ENCODE data around the gene UNC45B. TPM values are rescaled to one million over a fixed set of nuclear protein-coding genes. Genes with fewer than 3 reads are reported as not detected.
"Not testable (repeated sequence)": the region's sequence is repeated elsewhere in the genome, so short reads cannot be mapped to it uniquely, and the experiment has no call there.

UNC45B gene
- total and polyA plus RNA-seq, 7 experiments from 2014 or later, result 0.10 to 0.62 (median 0.22) TPM

DNA sequence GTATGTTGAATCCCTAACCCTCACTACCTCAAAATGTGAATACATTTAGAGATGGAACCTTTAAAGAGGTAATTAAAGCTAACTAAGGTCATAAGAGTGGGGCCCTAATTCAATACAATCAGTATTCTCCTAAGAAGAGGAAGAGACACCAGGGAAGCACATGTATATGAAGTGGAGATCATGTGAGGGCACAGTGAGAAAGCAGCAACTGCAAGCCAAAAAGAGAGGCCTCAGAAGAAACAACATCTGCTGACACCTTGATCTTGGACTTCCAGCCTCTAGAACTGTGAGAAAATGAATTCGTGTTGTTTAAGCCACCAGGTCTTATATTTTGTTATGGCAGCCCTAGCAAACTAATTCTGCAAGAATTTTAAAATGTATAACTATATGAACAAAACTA, 82.0 kb downstream of the UNC45B start:
- Mint-ChIP-seq H3K27me3 (no peaks in the 10 kb centered on the region), H3K4me1 (peaks cover 16 to 93% (median 81%) of the 10 kb centered on the region in 7 donors), H3K4me3 (peak overlapping the region in 1 of 10 donors; percentile 31), H3K9me3 (peaks cover 0 to 12% (median 3%) of the 10 kb centered on the region in 11 donors), H3K36me3 (peaks cover 0 to 48% (median 39%) of the 10 kb centered on the region in 5 donors), H3K27ac (peak overlapping the region in 5 of 9 donors; percentile 43 to 100 (median 80))
- no peaks in the 10 kb centered on the region for H3K9me3 ChIP-seq (ENCODE audit: control insufficient read depth in 2 of 3, low read length in 3 of 3)
- ChIA-PET CTCF (no interaction called here), POLR2A (interaction anchor here (1.0 to 13.4 kb wide), 4 partner anchors 11 to 27 kb away, joined by 3 to 314 read pairs (median 27); partner anchors contain the start of gene SLFN5)
- peaks cover 0 to 30% of the 10 kb centered on the region in 2 donors for H3K4me1 ChIP-seq (ENCODE audit: control insufficient read depth in 2 of 2, insufficient read depth in 2 of 2, low read length in 2 of 2)
- no peak for DNase-seq
- peaks cover 0 to 5% (median 0%) of the 10 kb centered on the region in 3 experiments for H3K36me3 ChIP-seq (ENCODE audit: control insufficient read depth in 2 of 3, insufficient read depth in 3 of 3, low read length in 3 of 3)
- H3K27ac ChIP-seq (ENCODE audit: low read depth, low read length), result no peak overlapping the region
- no peak for ATAC-seq
- intact Hi-C loops (cut with micrococcal nuclease), result no loop called here
- H3K27me3 ChIP-seq (ENCODE audit: control insufficient read depth in 2 of 2, insufficient read depth in 2 of 2, low read length in 2 of 2), result no peaks in the 10 kb centered on the region
- H3K4me3 ChIP-seq (ENCODE audit: low read length), result no peak overlapping the region

DNA sequence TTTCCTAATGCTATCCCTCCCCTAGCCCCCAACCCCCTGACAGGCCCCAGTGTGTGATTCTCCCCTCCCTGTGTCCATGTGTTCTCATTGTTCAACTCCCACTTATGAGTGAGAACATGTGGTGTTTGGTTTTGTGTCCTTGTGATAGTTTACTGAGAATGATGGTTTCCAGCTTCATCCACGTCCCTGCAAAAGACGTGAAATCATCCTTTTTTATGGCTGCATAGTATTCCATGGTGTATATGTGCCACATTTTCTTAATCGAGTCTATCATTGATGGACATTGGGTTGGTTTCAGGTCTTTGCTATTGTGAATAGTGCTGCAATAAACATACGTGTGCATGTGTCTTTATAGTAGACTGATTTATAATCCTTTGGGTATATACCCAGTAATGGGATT, 86.7 kb downstream of the UNC45B start:
- POLR2A ChIA-PET, result interaction anchor here (1.0 to 12.5 kb wide), 3 partner anchors 15 to 35 kb away, joined by 3 to 459 read pairs (median 43); no protein-coding TSS in a partner anchor
- H3K27me3 Mint-ChIP-seq; H3K27ac ChIP-seq (ENCODE audit: low read depth, low read length); H3K4me3 ChIP-seq (ENCODE audit: low read length); ATAC-seq; H3K9me3 ChIP-seq (ENCODE audit: control insufficient read depth in 2 of 3, low read length in 3 of 3); CTCF ChIA-PET; H3K27me3 ChIP-seq (ENCODE audit: control insufficient read depth in 2 of 2, insufficient read depth in 2 of 2, low read length in 2 of 2); DNase-seq; H3K36me3 ChIP-seq (ENCODE audit: control insufficient read depth in 2 of 3, insufficient read depth in 3 of 3, low read length in 3 of 3); intact Hi-C loops (cut with micrococcal nuclease): not testable (repeated sequence)
- peak overlapping the region in 3 of 10 donors; percentile 39 to 100 (median 71) for H3K4me3 Mint-ChIP-seq
- peaks cover 0 to 72% (median 25%) of the 10 kb centered on the region in 5 donors for H3K36me3 Mint-ChIP-seq
- H3K27ac Mint-ChIP-seq, result peak overlapping the region in 8 of 9 donors; percentile 94 to 100 (median 98)
- peaks cover 0 to 20% (median 3%) of the 10 kb centered on the region in 11 donors for H3K9me3 Mint-ChIP-seq
- peaks cover 45 to 99% (median 94%) of the 10 kb centered on the region in 7 donors for H3K4me1 Mint-ChIP-seq
- peaks cover 14 to 71% of the 10 kb centered on the region in 2 donors for H3K4me1 ChIP-seq (ENCODE audit: control insufficient read depth in 2 of 2, insufficient read depth in 2 of 2, low read length in 2 of 2)

DNA sequence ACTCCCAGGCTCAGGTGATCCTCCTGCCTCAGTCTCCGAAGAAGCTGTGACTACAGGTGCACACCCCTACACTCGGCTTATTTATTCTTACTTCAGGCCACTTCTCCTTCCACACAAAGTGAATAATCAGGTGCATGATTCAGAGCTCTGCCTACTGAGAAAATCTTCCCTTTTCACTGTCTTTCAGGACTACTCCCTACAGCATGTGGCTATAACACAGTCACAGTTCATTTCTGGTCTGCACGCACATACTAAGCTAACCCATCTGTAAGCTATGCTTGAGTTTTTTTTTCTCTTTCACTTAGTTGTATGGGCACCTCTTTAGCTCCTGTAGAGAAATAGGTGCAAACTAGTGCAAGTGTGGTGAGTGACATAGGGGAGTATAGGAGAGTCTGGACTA, 87.7 kb downstream of the UNC45B start:
- intact Hi-C loops (cut with micrococcal nuclease), result no loop called here
- Histone ChIP-seq H3K36me3 (ENCODE audit: control insufficient read depth in 2 of 3, insufficient read depth in 3 of 3, low read length in 3 of 3) (peaks cover 0 to under 1% (median 0%) of the 10 kb centered on the region in 3 experiments), H3K27ac (ENCODE audit: low read depth, low read length) (peak overlapping the region; percentile 85), H3K27me3 (ENCODE audit: control insufficient read depth in 2 of 2, insufficient read depth in 2 of 2, low read length in 2 of 2) (no peaks in the 10 kb centered on the region), H3K4me3 (ENCODE audit: low read length) (peak overlapping the region; percentile 2), H3K9me3 (ENCODE audit: control insufficient read depth in 2 of 3, low read length in 3 of 3) (no peaks in the 10 kb centered on the region), H3K4me1 (ENCODE audit: control insufficient read depth in 2 of 2, insufficient read depth in 2 of 2, low read length in 2 of 2) (peaks cover 22 to 72% of the 10 kb centered on the region in 2 donors)
- DNase-seq, result no peak
- ATAC-seq, result no peak
- ChIA-PET POLR2A (interaction anchor here (0.8 to 12.5 kb wide), 8 partner anchors 12 to 302 kb away, joined by 3 to 459 read pairs (median 6); partner anchors contain the start of gene SLFN12L), CTCF (interaction anchor here (0.7 to 1.4 kb wide), 2 partner anchors 12 to 25 kb away, joined by 3 to 6 read pairs; no protein-coding TSS in a partner anchor)
- Mint-ChIP-seq H3K27me3 (no peaks in the 10 kb centered on the region), H3K36me3 (peaks cover 0 to 69% (median 20%) of the 10 kb centered on the region in 5 donors), H3K4me3 (peak overlapping the region in 9 of 10 donors; percentile 60 to 100 (median 75)), H3K27ac (peak overlapping the region in 8 of 9 donors; percentile 94 to 100 (median 98)), H3K4me1 (peaks cover 41 to 97% (median 85%) of the 10 kb centered on the region in 7 donors), H3K9me3 (peaks cover 0 to 17% (median 0%) of the 10 kb centered on the region in 11 donors)

- peak overlapping the region; percentile 85 for H3K27ac ChIP-seq (ENCODE audit: low read depth, low read length)
- H3K27me3 ChIP-seq (ENCODE audit: control insufficient read depth in 2 of 2, insufficient read depth in 2 of 2, low read length in 2 of 2), result no peaks in the 10 kb centered on the region
- peak overlapping the region in 8 of 9 donors; percentile 94 to 100 (median 98) for H3K27ac Mint-ChIP-seq
- H3K4me3 Mint-ChIP-seq, result peak overlapping the region in 8 of 10 donors; percentile 60 to 100 (median 88)
- CTCF ChIA-PET, result interaction anchor here (0.7 to 1.4 kb wide), 2 partner anchors 13 to 25 kb away, joined by 3 to 6 read pairs; no protein-coding TSS in a partner anchor
- H3K36me3 Mint-ChIP-seq, result peaks cover 0 to 63% (median 16%) of the 10 kb centered on the region in 5 donors
- no peaks in the 10 kb centered on the region for H3K36me3 ChIP-seq (ENCODE audit: control insufficient read depth in 2 of 3, insufficient read depth in 3 of 3, low read length in 3 of 3)
- POLR2A ChIA-PET, result interaction anchor here (1.0 to 12.5 kb wide), 6 partner anchors 11 to 301 kb away, joined by 3 to 459 read pairs (median 128); partner anchors contain the start of gene SLFN12L
- DNase-seq (peak in 1 of 9 donors; percentile 27), ATAC-seq (peak; percentile 53)
- no peaks in the 10 kb centered on the region for H3K27me3 Mint-ChIP-seq
- peaks cover 0 to 11% (median 0%) of the 10 kb centered on the region in 11 donors for H3K9me3 Mint-ChIP-seq
- peaks cover 40 to 91% (median 78%) of the 10 kb centered on the region in 7 donors for H3K4me1 Mint-ChIP-seq
- intact Hi-C loops (cut with micrococcal nuclease), result no loop called here
- H3K4me3 ChIP-seq (ENCODE audit: low read length), result peak overlapping the region; percentile 2
- H3K4me1 ChIP-seq (ENCODE audit: control insufficient read depth in 2 of 2, insufficient read depth in 2 of 2, low read length in 2 of 2), result peaks cover 24 to 72% of the 10 kb centered on the region in 2 donors
- H3K9me3 ChIP-seq (ENCODE audit: control insufficient read depth in 2 of 3, low read length in 3 of 3), result no peaks in the 10 kb centered on the region
Measured at GRCh38 chr17:35235917-35236316, 88.3 kb downstream of the UNC45B start.

- CTCF ChIA-PET, result interaction anchor here (0.8 to 1.8 kb wide), 4 partner anchors 9 to 302 kb away, joined by 3 to 10 read pairs (median 3); no protein-coding TSS in a partner anchor
- Mint-ChIP-seq H3K9me3 (peaks cover 0 to 10% (median 0%) of the 10 kb centered on the region in 11 donors), H3K36me3 (peaks cover 3 to 64% (median 14%) of the 10 kb centered on the region in 5 donors), H3K27ac (peak overlapping the region in 8 of 9 donors; percentile 94 to 100 (median 98)), H3K4me1 (peaks cover 40 to 81% (median 69%) of the 10 kb centered on the region in 7 donors), H3K4me3 (peak overlapping the region in 8 of 10 donors; percentile 91 to 100 (median 100)), H3K27me3 (no peaks in the 10 kb centered on the region)
- DNase-seq (no peak), ATAC-seq (no peak)
- Histone ChIP-seq H3K27ac (ENCODE audit: low read depth, low read length) (peak overlapping the region; percentile 85), H3K4me1 (ENCODE audit: control insufficient read depth in 2 of 2, insufficient read depth in 2 of 2, low read length in 2 of 2) (peaks cover 32 to 69% of the 10 kb centered on the region in 2 donors), H3K36me3 (ENCODE audit: control insufficient read depth in 2 of 3, insufficient read depth in 3 of 3, low read length in 3 of 3) (peaks cover 0 to 5% (median 0%) of the 10 kb centered on the region in 3 experiments), H3K27me3 (ENCODE audit: control insufficient read depth in 2 of 2, insufficient read depth in 2 of 2, low read length in 2 of 2) (no peaks in the 10 kb centered on the region), H3K9me3 (ENCODE audit: control insufficient read depth in 2 of 3, low read length in 3 of 3) (no peaks in the 10 kb centered on the region), H3K4me3 (ENCODE audit: low read length) (no peak overlapping the region)
- POLR2A ChIA-PET, result interaction anchor here (0.6 to 12.5 kb wide), 13 partner anchors 14 to 300 kb away, joined by 3 to 459 read pairs (median 5); partner anchors contain the start of gene SLFN12L
- intact Hi-C loops (cut with micrococcal nuclease), result no loop called here
Measured at GRCh38 chr17:35236821-35237220, 89.2 kb downstream of the UNC45B start.

GRCh38 chr17:35238821-35239220, 91.2 kb downstream of the UNC45B start:
- ChIA-PET CTCF (interaction anchor here (0.6 to 6.9 kb wide), 6 partner anchors 17 to 295 kb away, joined by 3 to 52 read pairs (median 4); no protein-coding TSS in a partner anchor), POLR2A (interaction anchor here (0.5 to 12.5 kb wide), 16 partner anchors 9 to 298 kb away, joined by 3 to 459 read pairs (median 4); partner anchors contain the start of genes NLE1, SLFN11 and SLFN12L)
- Histone ChIP-seq H3K36me3 (ENCODE audit: control insufficient read depth in 2 of 3, insufficient read depth in 3 of 3, low read length in 3 of 3) (peaks cover 0 to 19% (median 0%) of the 10 kb centered on the region in 3 experiments), H3K9me3 (ENCODE audit: control insufficient read depth in 2 of 3, low read length in 3 of 3) (no peaks in the 10 kb centered on the region), H3K27me3 (ENCODE audit: control insufficient read depth in 2 of 2, insufficient read depth in 2 of 2, low read length in 2 of 2) (no peaks in the 10 kb centered on the region), H3K4me1 (ENCODE audit: control insufficient read depth in 2 of 2, insufficient read depth in 2 of 2, low read length in 2 of 2) (peaks cover 34 to 49% of the 10 kb centered on the region in 2 donors), H3K4me3 (ENCODE audit: low read length) (peak overlapping the region; percentile 97), H3K27ac (ENCODE audit: low read depth, low read length) (peak overlapping the region; percentile 85)
- H3K36me3 Mint-ChIP-seq, result peaks cover 7 to 63% (median 18%) of the 10 kb centered on the region in 5 donors
- H3K27ac Mint-ChIP-seq, result peak overlapping the region; percentile 84 to 100 (median 97)
- peaks cover 34 to 62% (median 58%) of the 10 kb centered on the region in 7 donors for H3K4me1 Mint-ChIP-seq
- peaks cover 0 to 10% (median 0%) of the 10 kb centered on the region in 11 donors for H3K9me3 Mint-ChIP-seq
- H3K4me3 Mint-ChIP-seq, result peak overlapping the region; percentile 91 to 100 (median 100)
- intact Hi-C loops (cut with micrococcal nuclease), result loop anchor here in 1 of 2 donors (1.0 kb wide), 1 partner anchor 11 kb away; no protein-coding TSS in a partner anchor
- DNase-seq, result peak in 2 of 9 donors; percentile 16 to 35
- no peak for ATAC-seq
- H3K27me3 Mint-ChIP-seq, result no peaks in the 10 kb centered on the region

All from naive thymus-derived CD4-positive, alpha-beta T cell (primary cell).